Liver (tissue), 3 donors: ENCODE results near the gene MAP3K12.

Experiments
- CTCF ChIP-seq: fragments of 150-350 bp; IDR thresholded peaks from 2 replicates; pipeline ENCODE4 v1.5.1; 2017; ENCODE audit warnings: improper control_type of control experiment, low read depth, low read length; ENCODE audit not compliant: missing input control
- EGR1 ChIP-seq, 2 donors: IDR thresholded peaks; 2 replicates each; pipeline ENCODE4 v1.6.1; 2016 to 2018; ENCODE audit warnings: antibody characterized with exemption in 2 of 2, low read depth in 2 of 2
- FOXA1 ChIP-seq: IDR thresholded peaks from 2 replicates; pipeline ENCODE4 v1.6.1; 2016; ENCODE audit warnings: antibody characterized with exemption
- MAX ChIP-seq: IDR thresholded peaks from 2 replicates; pipeline ENCODE4 v1.6.1; 2016; ENCODE audit warnings: antibody characterized with exemption
- NR2F2 ChIP-seq: IDR thresholded peaks from 2 replicates; pipeline ENCODE4 v1.6.1; 2016; ENCODE audit warnings: antibody characterized with exemption
- REST ChIP-seq: IDR thresholded peaks from 2 replicates; pipeline ENCODE4 v1.6.1; 2016; ENCODE audit warnings: antibody characterized with exemption, mild to moderate bottlenecking
- TAF1 ChIP-seq: conservative IDR thresholded peaks from 2 replicates; pipeline ENCODE4 v1.6.1; 2016; ENCODE audit warnings: antibody characterized with exemption, mild to moderate bottlenecking
- ZBTB33 ChIP-seq: IDR thresholded peaks from 2 replicates; pipeline ENCODE4 v1.6.1; 2016; ENCODE audit warnings: antibody characterized with exemption
- donor health status: healthy.
- donor health status: healthy.

DNA sequence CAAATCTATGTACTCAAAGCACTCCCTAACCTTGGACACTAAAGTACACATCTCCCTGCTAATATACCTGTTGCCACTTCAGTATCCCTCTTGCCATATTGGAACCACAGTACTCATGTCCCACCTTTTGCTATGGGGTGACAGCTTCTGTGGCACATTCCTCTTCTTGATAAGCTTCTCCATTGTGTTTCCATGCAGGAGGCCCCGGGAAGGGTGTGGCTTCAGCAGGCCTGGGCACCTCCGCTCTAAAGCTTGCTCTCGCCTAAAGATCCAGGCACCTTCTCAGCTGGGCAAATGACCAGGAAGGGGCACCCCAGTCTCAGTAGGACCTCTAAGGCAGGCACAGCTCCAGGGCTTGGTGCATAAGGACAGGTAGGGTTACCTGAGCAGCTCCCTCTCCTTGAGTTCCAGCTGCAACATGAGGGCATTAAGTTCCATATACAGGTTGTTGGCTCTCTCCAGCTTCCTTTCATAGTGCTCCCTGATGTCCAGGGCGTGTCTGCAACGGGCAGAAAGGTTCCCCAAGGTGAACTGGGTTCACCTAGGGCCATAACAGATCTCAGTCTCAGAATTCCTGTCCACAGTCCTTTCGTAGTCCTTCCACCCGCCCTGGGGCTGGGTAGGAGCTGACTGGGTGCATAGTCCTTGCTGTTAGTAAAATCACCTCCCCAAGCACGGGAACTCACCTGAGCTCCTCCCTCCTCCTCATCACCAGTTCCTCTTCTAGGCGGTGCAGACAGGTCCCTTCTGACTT is 15.9 kb downstream of the MAP3K12 start:
- TF ChIP-seq CTCF (no peak), TAF1 (no peak), ZBTB33 (no peak), EGR1 (IDR thresholded peaks at IDR 0.05; ENCODE audit: low read depth in 2 of 2) (no peak), NR2F2 (no peak), REST (no peak), MAX (no peak), FOXA1 (no peak)
